ENCODE results near the gene GPR3. TPM values are rescaled to one million over a fixed set of nuclear protein-coding genes. Genes with fewer than 3 reads are reported as not detected.

The GPR3 gene
- total RNA-seq, 1 experiment from 2014 or later: 4.4 TPM

DNA sequence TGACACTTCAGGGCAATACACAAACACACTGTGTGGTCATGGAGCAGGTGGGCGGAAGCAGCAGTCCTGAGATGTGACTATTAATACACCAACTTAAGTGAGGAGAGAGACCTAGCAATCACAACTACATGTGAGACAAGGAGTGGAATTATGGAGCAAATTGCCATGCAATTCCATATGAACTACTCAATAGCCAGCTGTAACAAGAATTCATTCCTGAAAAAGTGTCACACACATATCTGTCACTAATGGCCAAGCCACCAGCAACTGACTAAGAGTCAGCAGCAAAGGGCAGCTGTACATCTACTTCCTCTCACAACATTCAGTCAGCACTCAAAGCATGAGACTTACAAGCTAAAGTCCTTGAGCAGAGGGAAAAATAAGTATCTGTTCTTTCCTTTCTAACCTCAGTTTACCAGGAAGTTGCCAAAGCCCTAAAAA is 46.2 kb downstream of the GPR3 start:
- Histone ChIP-seq H2BK12ac (ENCODE audit: insufficient read length, low read depth, low read length) (no peak overlapping the region), H3K79me2 (ENCODE audit: insufficient read depth, low read length) (peaks cover 4% of the 10 kb centered on the region; the same call in 1 of the 2 replicates), H4K5ac (ENCODE audit: insufficient read length, low read depth, low read length) (no peak overlapping the region), H3K27ac (ENCODE audit: insufficient read length, low read depth, low read length) (no peak overlapping the region), H2AK5ac (ENCODE audit: insufficient read length, low read length) (no peak overlapping the region), H3K27me3 (ENCODE audit: insufficient read depth, low read length) (no peaks in the 10 kb centered on the region), H3K9ac (ENCODE audit: extremely low read depth, insufficient read length, low read length) (no peak overlapping the region), H3K4me2 (ENCODE audit: insufficient read depth, insufficient read length, low read length) (no peak overlapping the region), H2BK15ac (ENCODE audit: low read depth, low read length) (no peak overlapping the region), H2BK120ac (ENCODE audit: low read depth, low read length, poor library complexity, severe bottlenecking) (no peak overlapping the region), H3K23ac (ENCODE audit: insufficient read length, low read depth, low read length) (no peak overlapping the region), H3K4me1 (ENCODE audit: insufficient read depth, low read length) (no peaks in the 10 kb centered on the region; the same call in 1 of the 2 replicates), H3K79me1 (ENCODE audit: insufficient read depth, low read depth, low read length, poor library complexity, severe bottlenecking) (peaks cover 3% of the 10 kb centered on the region), H3K9me3 (ENCODE audit: control insufficient read depth, low read depth, low read length) (no peaks in the 10 kb centered on the region), H3K23me2 (ENCODE audit: insufficient read length, low read depth, low read length, poor library complexity, severe bottlenecking) (no peaks in the 10 kb centered on the region), H2BK20ac (ENCODE audit: low read depth, low read length, poor library complexity, severe bottlenecking) (no peak overlapping the region), H4K8ac (replicated peaks; ENCODE audit: insufficient read length, low read depth, low read length) (no peak overlapping the region), H2BK5ac (ENCODE audit: insufficient read length, low read length) (no peak overlapping the region), H3K56ac (ENCODE audit: insufficient read length, low read depth, low read length) (no peak overlapping the region), H3K14ac (ENCODE audit: insufficient read depth, low read length) (no peak overlapping the region), H3K4ac (ENCODE audit: low read depth, low read length) (no peak overlapping the region), H2AFZ (ENCODE audit: low read length) (no peak overlapping the region), H4K20me1 (ENCODE audit: control insufficient read depth, insufficient read depth, insufficient read length) (no peaks in the 10 kb centered on the region), H3T11ph (ENCODE audit: low read length) (no peak overlapping the region), H4K91ac (ENCODE audit: insufficient read length, low read depth, low read length) (no peak overlapping the region), H3K18ac (ENCODE audit: insufficient read length, low read depth, low read length) (no peak overlapping the region)
- no peak for DNase-seq
- Mint-ChIP-seq H3K36me3 (ENCODE audit: insufficient read depth in 1 of 3, low read depth in 3 of 3) (no peaks in the 10 kb centered on the region; a peak in 3 of 7 replicates), H3K9me3 (no peaks in the 10 kb centered on the region), H3K4me3 (no peak overlapping the region), H3K27ac (0 out of 7 replicates have a peak overlapping the region, but pooled peaks of 1 of the 3 experiments have one; percentile 4), H3K4me1 (peaks cover 28 to 29% of the 10 kb centered on the region in 2 experiments), H3K27me3 (ENCODE audit: low read depth) (no peaks in the 10 kb centered on the region)
- no CpG with 5 or more reads among the region's 1 CpG for WGBS (ENCODE audit: extremely low coverage, insufficient read length, low lambda C conversion rate)
- TF ChIP-seq, protein P1, sequence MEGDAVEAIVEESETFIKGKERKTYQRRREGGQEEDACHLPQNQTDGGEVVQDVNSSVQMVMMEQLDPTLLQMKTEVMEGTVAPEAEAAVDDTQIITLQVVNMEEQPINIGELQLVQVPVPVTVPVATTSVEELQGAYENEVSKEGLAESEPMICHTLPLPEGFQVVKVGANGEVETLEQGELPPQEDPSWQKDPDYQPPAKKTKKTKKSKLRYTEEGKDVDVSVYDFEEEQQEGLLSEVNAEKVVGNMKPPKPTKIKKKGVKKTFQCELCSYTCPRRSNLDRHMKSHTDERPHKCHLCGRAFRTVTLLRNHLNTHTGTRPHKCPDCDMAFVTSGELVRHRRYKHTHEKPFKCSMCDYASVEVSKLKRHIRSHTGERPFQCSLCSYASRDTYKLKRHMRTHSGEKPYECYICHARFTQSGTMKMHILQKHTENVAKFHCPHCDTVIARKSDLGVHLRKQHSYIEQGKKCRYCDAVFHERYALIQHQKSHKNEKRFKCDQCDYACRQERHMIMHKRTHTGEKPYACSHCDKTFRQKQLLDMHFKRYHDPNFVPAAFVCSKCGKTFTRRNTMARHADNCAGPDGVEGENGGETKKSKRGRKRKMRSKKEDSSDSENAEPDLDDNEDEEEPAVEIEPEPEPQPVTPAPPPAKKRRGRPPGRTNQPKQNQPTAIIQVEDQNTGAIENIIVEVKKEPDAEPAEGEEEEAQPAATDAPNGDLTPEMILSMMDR (conservative IDR thresholded peaks at IDR 0.05): no peak

Data from H9 (cell line).